ENCODE data around the gene BANK1. TPM values are rescaled to one million over a fixed set of nuclear protein-coding genes. Genes with fewer than 3 reads are reported as not detected.

The BANK1 gene
- total and polyA plus RNA-seq, 12 donors = 1.5 to 10.3 (median 5.1) TPM

DNA sequence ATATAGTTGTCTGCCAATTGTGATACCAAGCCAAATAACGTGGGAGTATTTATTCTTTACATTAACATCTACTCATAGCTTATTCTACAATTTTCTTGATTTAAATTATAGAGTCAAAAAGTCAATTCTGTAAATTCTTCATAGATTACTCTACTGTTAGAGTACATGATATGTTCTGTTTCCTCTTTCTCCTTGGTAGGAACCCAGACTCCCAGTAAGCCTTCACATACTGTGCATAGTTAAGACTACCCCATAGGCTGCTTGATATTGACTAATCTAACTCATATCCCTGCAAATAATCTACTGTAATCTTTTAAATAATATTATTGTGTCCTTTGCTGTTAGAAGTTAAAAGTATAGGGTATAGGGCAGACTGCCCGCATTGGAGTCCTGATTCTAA is 35.4 kb downstream of the BANK1 start:
- 90 to 96% (median 94%) methylated on average over 2 of the region's 2 CpGs for WGBS, 4 donors
- no peaks in the 10 kb centered on the region for H3K9me3 ChIP-seq (replicated peaks in 1 of 3)
- H3K4me1 ChIP-seq (replicated peaks in 1 of 2) = no peaks in the 10 kb centered on the region
- no peaks in the 10 kb centered on the region for H3K27me3 ChIP-seq
- H3K4me3 ChIP-seq = no peak overlapping the region
- no peaks in the 10 kb centered on the region for H3K36me3 ChIP-seq (replicated peaks in 1 of 2)
- no peak for TF ChIP-seq POLR2A (IDR thresholded peaks at IDR 0.05)
- TF ChIP-seq, protein P1, sequence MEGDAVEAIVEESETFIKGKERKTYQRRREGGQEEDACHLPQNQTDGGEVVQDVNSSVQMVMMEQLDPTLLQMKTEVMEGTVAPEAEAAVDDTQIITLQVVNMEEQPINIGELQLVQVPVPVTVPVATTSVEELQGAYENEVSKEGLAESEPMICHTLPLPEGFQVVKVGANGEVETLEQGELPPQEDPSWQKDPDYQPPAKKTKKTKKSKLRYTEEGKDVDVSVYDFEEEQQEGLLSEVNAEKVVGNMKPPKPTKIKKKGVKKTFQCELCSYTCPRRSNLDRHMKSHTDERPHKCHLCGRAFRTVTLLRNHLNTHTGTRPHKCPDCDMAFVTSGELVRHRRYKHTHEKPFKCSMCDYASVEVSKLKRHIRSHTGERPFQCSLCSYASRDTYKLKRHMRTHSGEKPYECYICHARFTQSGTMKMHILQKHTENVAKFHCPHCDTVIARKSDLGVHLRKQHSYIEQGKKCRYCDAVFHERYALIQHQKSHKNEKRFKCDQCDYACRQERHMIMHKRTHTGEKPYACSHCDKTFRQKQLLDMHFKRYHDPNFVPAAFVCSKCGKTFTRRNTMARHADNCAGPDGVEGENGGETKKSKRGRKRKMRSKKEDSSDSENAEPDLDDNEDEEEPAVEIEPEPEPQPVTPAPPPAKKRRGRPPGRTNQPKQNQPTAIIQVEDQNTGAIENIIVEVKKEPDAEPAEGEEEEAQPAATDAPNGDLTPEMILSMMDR (IDR thresholded peaks at IDR 0.05) = no peak
- intact Hi-C loops (cut with DNase I) = no loop called here
- no peak overlapping the region for H3K27ac ChIP-seq
- DNase-seq = no peak

DNA sequence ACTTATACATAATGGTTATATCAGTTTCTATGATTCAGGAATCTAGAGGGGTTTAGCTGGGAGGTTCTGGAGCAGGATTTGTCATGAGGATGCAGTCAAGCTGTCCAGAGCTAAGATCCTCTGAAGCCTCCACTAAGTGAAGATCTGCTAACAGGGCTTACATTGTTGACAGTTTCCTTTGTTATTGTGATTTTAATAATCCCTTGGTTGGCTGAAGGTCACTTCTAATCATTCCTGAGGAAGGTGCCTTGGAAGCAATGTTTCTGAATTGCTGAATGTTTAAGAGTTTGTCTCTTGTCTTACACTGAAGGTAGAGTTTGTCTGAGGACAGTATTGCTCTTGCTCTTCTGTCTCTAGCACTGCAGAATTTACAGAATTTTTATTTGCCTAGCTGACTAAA is 41.3 kb downstream of the BANK1 start:
- no peak for DNase-seq
- no peaks in the 10 kb centered on the region for H3K27me3 ChIP-seq

GRCh38 chr4:101833480-101833879 is 43.0 kb downstream of the BANK1 start:
- no peak overlapping the region for H3K4me3 ChIP-seq
- no peak for DNase-seq
- H3K4me1 ChIP-seq (replicated peaks in 1 of 2) = peaks cover 8% of the 10 kb centered on the region in 2 donors
- no peak overlapping the region for H3K27ac ChIP-seq
- WGBS, 4 donors = 57 to 66% (median 61%) methylated on average over 1 of the region's 1 CpG
- intact Hi-C loops (cut with DNase I) = no loop called here
- H3K36me3 ChIP-seq (replicated peaks in 1 of 2) = no peaks in the 10 kb centered on the region
- TF ChIP-seq, protein P1 (IDR thresholded peaks at IDR 0.05) = no peak
- TF ChIP-seq POLR2A (IDR thresholded peaks at IDR 0.05) = no peak
- no peaks in the 10 kb centered on the region for H3K9me3 ChIP-seq (replicated peaks in 1 of 3)
- no peaks in the 10 kb centered on the region for H3K27me3 ChIP-seq

More for the DNA sequence above, 41.3 kb downstream of the BANK1 start:
- Histone ChIP-seq H3K9me3 (replicated peaks in 1 of 3) (no peaks in the 10 kb centered on the region), H3K4me1 (replicated peaks in 1 of 2) (peaks cover 8% of the 10 kb centered on the region in 2 donors), H3K27ac (no peak overlapping the region), H3K4me3 (no peak overlapping the region), H3K36me3 (replicated peaks in 1 of 2) (no peaks in the 10 kb centered on the region)
- no peak for TF ChIP-seq POLR2A (IDR thresholded peaks at IDR 0.05)
- TF ChIP-seq, protein P1 (IDR thresholded peaks at IDR 0.05) = no peak
- intact Hi-C loops (cut with DNase I) = no loop called here

- intact Hi-C loops (cut with DNase I) = no loop called here
Measured at GRCh38 chr4:101835121-101835904, 44.8 kb downstream of the BANK1 start.

More at GRCh38 chr4:101835121-101835904, 44.8 kb downstream of the BANK1 start:
- Histone ChIP-seq H3K4me3 (peak overlapping the region in 2 of 4 donors; percentile 7 to 41), H3K9me3 (replicated peaks in 1 of 3) (no peaks in the 10 kb centered on the region), H3K27me3 (no peaks in the 10 kb centered on the region), H3K4me1 (replicated peaks in 1 of 2) (peaks cover 8% of the 10 kb centered on the region in 2 donors), H3K36me3 (replicated peaks in 1 of 2) (no peaks in the 10 kb centered on the region), H3K27ac (peak overlapping the region in 3 of 5 donors; percentile 32 to 55 (median 55))
- WGBS, 4 donors = 13 to 33% (median 16%) methylated on average over 2 of the region's 2 CpGs
- peak; percentile 52 to 75 (median 68) for DNase-seq
- TF ChIP-seq POLR2A (IDR thresholded peaks at IDR 0.05) = no peak
- TF ChIP-seq, protein P1 (IDR thresholded peaks at IDR 0.05) = no peak
